Parathyroid adenoma (tissue), 2 donors: ENCODE measurements around the gene TRPV6.

ENCODE experiments used
- H2AFZ ChIP-seq: fragments of 300-600 bp; sonication (generic); one replicate; pipeline ENCODE4 v1.7.0; 2017; ENCODE audit warnings: antibody characterized with exemption, mild to moderate bottlenecking
- H3K27ac ChIP-seq: fragments of 300-600 bp; sonication (generic); one replicate; pipeline ENCODE4 v1.7.0; 2017
- H3K27me3 ChIP-seq: fragments of 300-600 bp; sonication (generic); one replicate; pipeline ENCODE4 v1.7.0; 2017; ENCODE audit warnings: low read length; ENCODE audit not compliant: control insufficient read depth, insufficient read depth
- H3K36me3 ChIP-seq: fragments of 300-600 bp; sonication (generic); one replicate; pipeline ENCODE4 v1.7.0; 2017; ENCODE audit warnings: low read length; ENCODE audit not compliant: control insufficient read depth, insufficient read depth
- H3K4me1 ChIP-seq: fragments of 300-600 bp; sonication (generic); one replicate; pipeline ENCODE4 v1.7.0; 2017; ENCODE audit warnings: control low read depth
- H3K4me2 ChIP-seq: fragments of 300-600 bp; sonication (generic); one replicate; pipeline ENCODE4 v1.7.0; 2017; ENCODE audit warnings: low read length
- H3K4me3 ChIP-seq: fragments of 300-600 bp; sonication (generic); one replicate; pipeline ENCODE4 v1.7.0; 2017; ENCODE audit warnings: low read depth, low read length
- H3K79me2 ChIP-seq: fragments of 300-600 bp; sonication (generic); one replicate; pipeline ENCODE4 v1.7.0; 2017; ENCODE audit warnings: control low read depth
- H3K9ac ChIP-seq: fragments of 300-600 bp; sonication (generic); one replicate; pipeline ENCODE4 v1.7.0; 2017; ENCODE audit warnings: mild to moderate bottlenecking
- H3K9me3 ChIP-seq: fragments of 300-600 bp; sonication (generic); one replicate; pipeline ENCODE4 v1.7.0; 2017; ENCODE audit warnings: low read length; ENCODE audit not compliant: control insufficient read depth
- CTCF ChIP-seq: fragments of 300-600 bp; sonication (generic); IDR thresholded peaks from one replicate; pipeline ENCODE4 v1.7.0; 2017; ENCODE audit warnings: antibody characterized with exemption, mild to moderate bottlenecking
- donor health status: primary hyperparathyroidism.

Gene TRPV6

GRCh38 chr7:142827951-142828500 is 57.5 kb downstream of the TRPV6 start:
- Histone ChIP-seq H2AFZ (no peak overlapping the region), H3K79me2 (no peaks in the 10 kb centered on the region), H3K36me3 (no peaks in the 10 kb centered on the region), H3K27ac (no peak overlapping the region), H3K27me3 (no peaks in the 10 kb centered on the region), H3K4me2 (peak overlapping the region; percentile 31), H3K4me1 (no peaks in the 10 kb centered on the region), H3K9ac (no peak overlapping the region), H3K4me3 (no peak overlapping the region), H3K9me3 (no peaks in the 10 kb centered on the region)
- TF ChIP-seq CTCF, result no peak

- Histone ChIP-seq H3K36me3 (no peaks in the 10 kb centered on the region), H3K4me2 (no peak overlapping the region), H2AFZ (no peak overlapping the region), H3K27me3 (no peaks in the 10 kb centered on the region), H3K4me3 (no peak overlapping the region), H3K9me3 (no peaks in the 10 kb centered on the region), H3K4me1 (no peaks in the 10 kb centered on the region), H3K79me2 (no peaks in the 10 kb centered on the region), H3K27ac (no peak overlapping the region), H3K9ac (no peak overlapping the region)
- TF ChIP-seq CTCF, result no peak
These were observed 62.8 kb downstream of the TRPV6 start for GRCh38 chr7:142822714-142823113.
